Ovary (tissue), 3 donors: Measurements from ENCODE around the gene CCDC174.

Experiments
- CTCF ChIP-seq, 3 donors: fragments of 450-650 bp in 2 of 3; fragments of 200-600 bp in 1 of 3; IDR thresholded peaks; one replicate each; pipeline versions ENCODE4 v1.5.1 to v1.8.0; 2016 to 2022; ENCODE audit warnings: antibody characterized with exemption in 3 of 3, mild to moderate bottlenecking in 1 of 3
- EP300 ChIP-seq: sonication (generic); formaldehyde crosslinking; IDR thresholded peaks from one replicate; pipeline ENCODE4 v1.6.1; 2017; ENCODE audit warnings: antibody characterized with exemption
- POLR2A ChIP-seq: fragments of 450-650 bp; IDR thresholded peaks from one replicate; pipeline ENCODE4 v1.6.1; 2017; ENCODE audit warnings: antibody characterized with exemption, mild to moderate bottlenecking, moderate library complexity
- donor health status: DM: no; HTN: no; CAD: no.

DNA sequence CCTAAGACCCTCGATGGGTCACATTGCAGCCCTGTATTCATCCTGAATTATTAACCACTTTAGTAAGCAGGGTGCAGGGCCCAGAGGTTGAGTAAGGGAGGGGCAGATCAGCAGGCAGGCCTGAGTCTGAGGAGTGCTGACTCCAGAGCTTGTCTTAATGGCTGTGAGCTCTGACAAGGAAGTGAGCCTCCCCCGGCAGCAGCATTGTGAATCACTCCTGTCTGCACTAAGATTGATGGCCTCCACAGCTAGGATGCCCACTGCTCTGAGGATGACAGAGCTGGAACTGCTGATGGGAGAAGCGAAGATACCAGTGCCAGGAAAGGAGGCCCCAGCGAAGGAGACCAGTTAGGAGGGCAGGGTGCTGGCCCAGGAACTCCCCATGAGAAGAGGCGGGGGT is 46.5 kb upstream of the CCDC174 start:
- TF ChIP-seq CTCF (IDR thresholded peaks at IDR 0.05) (no peak), EP300 (no peak), POLR2A (no peak)
